LNCAP (cell line): ENCODE results near the gene MOV10L1.
A peak's percentile ranks its signal among the peaks of the same experiment; 100 is the strongest.

Source experiments
- CTCF ChIP-seq: fragments of 450-650 bp; IDR thresholded peaks from 2 replicates; pipeline ENCODE4 v1.5.1; 2017; ENCODE audit warnings: mild to moderate bottlenecking

MOV10L1 gene

GRCh38 chr22:50200461-50201190, 110.8 kb downstream of the MOV10L1 start, which contains the start of gene SELENOO:
Gene SELENOO, plus strand, starts transcription at chr22:50201011. Its CDS starts 26 bp downstream, at chr22:50201037.
- no peak for TF ChIP-seq CTCF

- no peak for TF ChIP-seq CTCF
Observed at GRCh38 chr22:50201191-50202129, 111.7 kb downstream of the MOV10L1 start.

- no peak for TF ChIP-seq CTCF
Observed at GRCh38 chr22:50202130-50202666, 112.4 kb downstream of the MOV10L1 start.

- no peak for TF ChIP-seq CTCF
Observed at GRCh38 chr22:50203288-50203687, 113.5 kb downstream of the MOV10L1 start.

- TF ChIP-seq CTCF, result no peak
Observed at GRCh38 chr22:50204571-50204970, 114.8 kb downstream of the MOV10L1 start.

- TF ChIP-seq CTCF, result no peak
Observed at GRCh38 chr22:50205781-50206569, 116.2 kb downstream of the MOV10L1 start.

GRCh38 chr22:50206599-50206998, 116.8 kb downstream of the MOV10L1 start:
- TF ChIP-seq CTCF, result peak; percentile 51
